Subcutaneous adipose tissue (tissue), 4 donors: ENCODE results near the gene ZXDC. TPM values are rescaled to one million over a fixed set of nuclear protein-coding genes. Genes with fewer than 3 reads are reported as not detected.

Experiments used
- total RNA-seq, 4 donors: library from RNA; depleted of rRNA; stranded (reverse); fragments of >200 nt; gene quantifications; one replicate each; pipeline ENCODE4 v1.1.0, GENCODE V29; 2016
- TF ChIP-seq, protein P1 (sequence below): fragments of 450-650 bp; IDR thresholded peaks from one replicate; pipeline ENCODE4 v1.5.1; 2016; ENCODE audit warnings: low read depth, mild to moderate bottlenecking, control low read depth, antibody characterized with exemption, moderate library complexity

ZXDC gene
- total RNA-seq, 4 donors from 2014 or later, result 24.0 to 44.8 (median 26.3) TPM

DNA sequence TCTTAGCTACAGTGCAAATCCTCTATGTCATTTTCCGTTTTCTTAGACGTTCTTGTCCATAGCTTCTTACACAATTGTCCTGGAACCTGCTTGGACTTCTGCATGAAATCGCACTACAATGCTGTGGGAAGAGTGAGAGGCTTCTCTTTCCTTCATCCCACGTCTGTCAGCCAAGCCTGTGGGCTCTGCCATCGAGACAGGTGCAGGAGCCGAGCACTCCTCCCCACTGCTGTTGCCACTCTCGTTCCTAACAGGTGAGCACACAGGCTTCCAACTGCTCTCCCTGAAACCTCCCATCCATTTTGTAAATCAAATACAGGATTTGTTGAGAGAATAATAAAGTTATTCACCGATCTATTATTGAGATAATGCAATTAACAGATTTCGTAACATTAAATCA, 23.5 kb downstream of the ZXDC start:
- TF ChIP-seq, protein P1, sequence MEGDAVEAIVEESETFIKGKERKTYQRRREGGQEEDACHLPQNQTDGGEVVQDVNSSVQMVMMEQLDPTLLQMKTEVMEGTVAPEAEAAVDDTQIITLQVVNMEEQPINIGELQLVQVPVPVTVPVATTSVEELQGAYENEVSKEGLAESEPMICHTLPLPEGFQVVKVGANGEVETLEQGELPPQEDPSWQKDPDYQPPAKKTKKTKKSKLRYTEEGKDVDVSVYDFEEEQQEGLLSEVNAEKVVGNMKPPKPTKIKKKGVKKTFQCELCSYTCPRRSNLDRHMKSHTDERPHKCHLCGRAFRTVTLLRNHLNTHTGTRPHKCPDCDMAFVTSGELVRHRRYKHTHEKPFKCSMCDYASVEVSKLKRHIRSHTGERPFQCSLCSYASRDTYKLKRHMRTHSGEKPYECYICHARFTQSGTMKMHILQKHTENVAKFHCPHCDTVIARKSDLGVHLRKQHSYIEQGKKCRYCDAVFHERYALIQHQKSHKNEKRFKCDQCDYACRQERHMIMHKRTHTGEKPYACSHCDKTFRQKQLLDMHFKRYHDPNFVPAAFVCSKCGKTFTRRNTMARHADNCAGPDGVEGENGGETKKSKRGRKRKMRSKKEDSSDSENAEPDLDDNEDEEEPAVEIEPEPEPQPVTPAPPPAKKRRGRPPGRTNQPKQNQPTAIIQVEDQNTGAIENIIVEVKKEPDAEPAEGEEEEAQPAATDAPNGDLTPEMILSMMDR, result no peak

DNA sequence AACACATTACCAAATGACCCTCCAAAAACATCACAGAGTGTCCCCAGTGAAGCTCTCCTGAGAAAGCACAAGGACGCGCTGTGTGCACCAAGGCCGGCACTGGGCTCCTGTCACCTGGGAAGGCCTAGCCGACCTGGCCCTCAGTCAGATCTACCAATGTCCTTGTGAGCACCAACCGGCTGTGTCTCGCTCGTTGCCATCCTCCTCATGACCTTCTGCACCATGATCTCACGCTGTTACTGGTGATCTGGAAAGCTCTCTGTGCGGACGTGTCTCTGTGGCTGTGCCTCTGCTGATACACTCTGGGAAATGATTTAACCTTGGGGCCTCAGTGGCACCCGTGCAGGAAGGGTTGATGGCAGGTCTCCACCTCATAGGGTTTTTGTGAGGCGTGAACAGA, 24.2 kb downstream of the ZXDC start:
- TF ChIP-seq, protein P1, result no peak

DNA sequence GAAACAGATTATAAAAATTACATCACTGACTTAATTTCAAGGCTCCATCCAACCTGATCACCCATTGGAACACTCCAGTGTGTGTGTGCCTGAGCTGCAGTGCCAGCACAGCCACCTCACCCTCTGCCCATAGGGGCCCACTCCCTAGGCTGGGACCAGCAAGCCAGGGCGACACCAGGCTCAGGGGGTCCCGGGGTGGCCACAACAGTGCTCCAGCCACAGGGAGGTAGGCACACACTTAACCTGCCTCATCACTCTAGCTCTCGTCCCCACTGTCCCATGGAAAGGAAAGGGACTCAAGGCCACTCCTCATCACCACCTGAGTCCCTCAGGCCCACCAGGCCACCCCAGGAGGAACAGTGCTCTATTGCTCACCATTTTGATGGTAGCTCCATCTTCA, 24.9 kb downstream of the ZXDC start:
- TF ChIP-seq, protein P1, result no peak

DNA sequence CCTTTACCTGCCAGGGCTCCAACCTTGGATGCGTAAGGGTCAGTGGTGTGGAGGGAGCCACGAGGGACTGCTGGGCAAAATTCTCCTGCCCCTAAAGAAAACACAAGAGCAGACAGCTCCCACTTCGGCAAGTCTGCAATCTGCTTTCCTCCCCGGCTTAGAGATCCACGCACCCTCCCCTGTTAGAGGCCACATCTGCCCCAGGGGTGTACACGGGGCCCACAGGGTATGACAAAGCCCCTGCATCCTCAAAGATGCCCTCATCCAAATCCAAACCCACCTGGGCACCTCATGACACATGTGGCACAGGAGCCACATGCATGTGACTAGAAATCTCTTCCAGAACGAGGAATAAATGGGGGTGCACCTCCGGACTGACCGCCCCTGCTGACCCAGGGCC, 25.5 kb downstream of the ZXDC start:
- TF ChIP-seq, protein P1, result no peak

DNA sequence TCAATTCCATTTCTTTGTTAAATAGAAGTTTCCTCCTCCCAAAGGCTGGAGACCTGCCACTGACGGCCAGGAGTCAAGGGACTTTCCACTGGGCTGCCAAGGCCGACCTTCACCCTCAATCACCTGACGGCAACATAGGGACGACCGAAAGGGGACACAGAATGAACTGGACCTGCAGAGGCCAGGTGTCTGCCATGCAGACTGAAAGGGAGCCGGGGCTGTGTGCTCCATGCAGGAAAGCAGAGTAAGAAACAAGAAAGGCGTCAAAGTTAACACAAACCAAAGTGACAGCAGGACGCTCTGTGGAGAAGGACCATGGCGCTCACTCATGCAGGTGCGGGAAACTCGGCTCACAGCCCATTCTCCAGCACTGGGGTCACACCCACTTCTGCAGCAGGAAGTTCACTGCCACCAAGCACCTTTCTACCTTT, 26.1 kb downstream of the ZXDC start:
- TF ChIP-seq, protein P1, result no peak

DNA sequence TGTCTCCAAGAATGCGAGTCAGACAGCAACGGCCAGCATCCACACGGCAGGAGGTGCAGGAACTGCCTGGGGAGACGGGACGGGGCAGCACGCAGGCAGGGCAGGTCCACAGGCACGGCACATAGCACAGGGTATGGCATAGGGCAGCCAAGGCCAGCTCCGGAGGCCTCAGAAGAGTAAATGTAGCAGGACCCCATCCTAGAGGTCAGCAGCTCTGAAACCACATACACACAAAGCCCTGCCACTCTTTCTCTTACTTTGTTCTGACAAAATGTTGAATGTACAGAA, 26.9 kb downstream of the ZXDC start:
- TF ChIP-seq, protein P1, result no peak

DNA sequence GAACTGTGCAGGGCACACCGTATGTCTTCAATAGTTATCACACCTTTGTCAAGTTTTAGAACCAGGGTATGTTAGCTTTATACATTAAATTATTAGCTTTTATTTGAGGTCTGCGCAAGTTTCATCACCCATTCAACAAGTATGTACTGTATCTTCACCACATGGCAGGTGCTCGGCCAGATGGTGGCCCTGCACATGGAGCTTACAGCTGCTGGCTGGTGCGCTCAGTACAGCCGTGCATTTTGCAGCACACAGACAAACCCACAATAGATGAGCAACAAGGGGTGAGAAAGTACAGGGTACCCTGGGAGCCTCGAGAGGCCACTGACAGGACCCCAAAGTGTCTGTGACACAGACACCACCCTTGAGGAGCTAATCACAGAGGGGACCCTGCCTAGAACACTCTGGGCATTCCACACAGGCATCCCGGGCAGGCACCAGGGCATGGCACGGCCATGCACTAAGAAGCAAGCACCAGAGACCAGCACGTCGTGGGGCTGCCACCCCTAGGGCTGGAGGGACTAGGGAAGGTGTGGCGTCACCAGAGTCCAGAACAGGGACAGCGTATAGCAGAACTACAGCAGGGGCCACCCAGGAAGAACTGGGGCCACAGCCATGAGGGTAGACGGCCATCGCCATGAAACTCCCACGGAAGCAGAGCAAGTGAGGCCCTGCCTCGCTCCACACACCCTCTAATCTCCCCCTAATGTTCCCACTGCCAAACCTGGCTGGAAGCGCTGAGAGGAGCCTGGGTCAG, 27.4 kb downstream of the ZXDC start:
- TF ChIP-seq, protein P1, result no peak
